Aorta (tissue), 5 donors: ENCODE data around the gene THSD7A. TPM values are rescaled to one million over a fixed set of nuclear protein-coding genes. Genes with fewer than 3 reads are reported as not detected.

ENCODE experiments used
- ATAC-seq: fragments of 200-7000 bp; cut with Tn5 transposase; one replicate; pipeline ENCODE4 v1.9.1; 2022; ENCODE audit warnings: moderate library complexity; ENCODE audit not compliant: low FRiP score
- DNase-seq, 2 donors: peaks; one replicate each; pipeline ENCODE4 v3.0.0-alpha.2; 2020
- H3K27ac ChIP-seq, 2 donors: one replicate each; pipeline ENCODE4 v1.5.1; 2013; ENCODE audit warnings: low read length in 2 of 2, mild to moderate bottlenecking in 2 of 2, moderate library complexity in 2 of 2, control low read depth in 1 of 2, inconsistent platforms in 1 of 2, low read depth in 1 of 2
- H3K27me3 ChIP-seq, 2 donors: one replicate each; pipeline ENCODE4 v1.6.1; 2013; ENCODE audit warnings: control low read depth in 1 of 2, low read length in 1 of 2, mild to moderate bottlenecking in 1 of 2, moderate library complexity in 1 of 2; ENCODE audit not compliant: insufficient read depth in 2 of 2, control insufficient read depth in 1 of 2
- H3K36me3 ChIP-seq, 2 donors: one replicate each; pipeline ENCODE4 v1.6.1; 2013; ENCODE audit warnings: control low read depth in 1 of 2, low read length in 1 of 2, mild to moderate bottlenecking in 1 of 2; ENCODE audit not compliant: insufficient read depth in 2 of 2, control insufficient read depth in 1 of 2
- H3K4me1 ChIP-seq, 2 donors: one replicate each; pipeline ENCODE4 v1.6.1; 2013; ENCODE audit warnings: low read length in 2 of 2, control low read depth in 1 of 2, mild to moderate bottlenecking in 1 of 2, moderate library complexity in 1 of 2; ENCODE audit not compliant: insufficient read depth in 2 of 2, control insufficient read depth in 1 of 2
- H3K4me3 ChIP-seq, 2 donors: one replicate each; pipeline ENCODE4 v1.5.1; 2013; ENCODE audit warnings: low read length in 2 of 2, control low read depth in 1 of 2, mild to moderate bottlenecking in 1 of 2
- H3K9me3 ChIP-seq: one replicate; pipeline ENCODE4 v1.6.1; 2013; ENCODE audit warnings: mild to moderate bottlenecking, low read length; ENCODE audit not compliant: control insufficient read depth
- WGBS, 2 donors: extraction: QIAGEN DNeasy Blood & Tissue Kit; methylation state at CpG; one replicate each; pipeline ENCODE4 v1.1.7; 2013; 5-methylcytosine and 5-hydroxymethylcytosine counted together
- intact Hi-C, 2 donors: fragments of 100-400 bp; cut with DNase I; formaldehyde crosslinking; loops; one replicate each; pipeline versions ENCODE4 v1.14.2 to v1.15.0; 2022
- polyA plus RNA-seq, 2 donors: library from polyadenylated mRNA; stranded (reverse); fragments of 200-250 nt; gene quantifications; one replicate each; pipeline ENCODE4 v1.2.3, GENCODE V29; 2013
- total RNA-seq, 2 donors: library from RNA; stranded (reverse); fragmentation: NEBNext Ultra II Directional; extraction: Animal tissue kit (Norgen Biotek cat#: 25700); gene quantifications; one replicate each; pipeline ENCODE4 v1.2.1, GENCODE V29; 2021
- donor health status: healthy with polysubstance abuse.
- donor health status: Bipolar disorder and iron deficiency.
- donor health status: DM: no; HTN: no; CAD: no.
- donor health status: DM: no; HTN: no; CAD: no.
- donor health status: DM: yes; HTN: yes; CAD: no.

Gene THSD7A
- total and polyA plus RNA-seq, 4 donors = 0.03 to 20.0 (median 12.1) TPM; not detected in 1

- Histone ChIP-seq H3K27me3 (no peaks in the 10 kb centered on the region), H3K9me3 (no peaks in the 10 kb centered on the region), H3K27ac (no peak overlapping the region), H3K36me3 (no peaks in the 10 kb centered on the region), H3K4me1 (no peaks in the 10 kb centered on the region), H3K4me3 (no peak overlapping the region)
- WGBS, 2 donors = 78 to 89% methylated on average over 3 of the region's 3 CpGs
- ATAC-seq (no peak), DNase-seq (no peak)
- intact Hi-C loops = no loop called here
Measured at GRCh38 chr7:11516328-11516727, 315.7 kb downstream of the THSD7A start.

GRCh38 chr7:11513460-11513859, 318.5 kb downstream of the THSD7A start:
- ATAC-seq (no peak), DNase-seq (no peak)
- Histone ChIP-seq H3K4me3 (no peak overlapping the region), H3K4me1 (no peaks in the 10 kb centered on the region), H3K9me3 (no peaks in the 10 kb centered on the region), H3K27me3 (no peaks in the 10 kb centered on the region), H3K27ac (no peak overlapping the region), H3K36me3 (no peaks in the 10 kb centered on the region)
- intact Hi-C loops = no loop called here
- 31 to 32% methylated on average over 1 of the region's 1 CpG for WGBS, 2 donors

GRCh38 chr7:11507929-11508328, 324.1 kb downstream of the THSD7A start:
- ATAC-seq = no peak
- no peak for DNase-seq
- Histone ChIP-seq H3K4me3 (no peak overlapping the region), H3K9me3 (no peaks in the 10 kb centered on the region), H3K4me1 (no peaks in the 10 kb centered on the region), H3K27ac (no peak overlapping the region), H3K36me3 (no peaks in the 10 kb centered on the region), H3K27me3 (no peaks in the 10 kb centered on the region)
- WGBS, 2 donors = 82 to 88% methylated on average over 1 of the region's 1 CpG
- intact Hi-C loops = no loop called here

- no peak for DNase-seq
- Histone ChIP-seq H3K27me3 (no peaks in the 10 kb centered on the region), H3K27ac (no peak overlapping the region), H3K4me1 (no peaks in the 10 kb centered on the region), H3K36me3 (no peaks in the 10 kb centered on the region), H3K9me3 (no peaks in the 10 kb centered on the region), H3K4me3 (no peak overlapping the region)
- intact Hi-C loops = no loop called here
- ATAC-seq = no peak
Measured at GRCh38 chr7:11506417-11506816, 325.6 kb downstream of the THSD7A start.

- H3K9me3 ChIP-seq = no peaks in the 10 kb centered on the region
- DNase-seq = no peak
- WGBS, 2 donors = 76 to 77% methylated on average over 3 of the region's 3 CpGs
- no peak overlapping the region for H3K4me3 ChIP-seq
- no peak for ATAC-seq
- H3K36me3 ChIP-seq = no peaks in the 10 kb centered on the region
- intact Hi-C loops = no loop called here
- no peaks in the 10 kb centered on the region for H3K4me1 ChIP-seq
- H3K27me3 ChIP-seq = no peaks in the 10 kb centered on the region
- no peak overlapping the region for H3K27ac ChIP-seq
Measured at GRCh38 chr7:11505471-11505985, 326.5 kb downstream of the THSD7A start.

GRCh38 chr7:11492307-11492706, 339.7 kb downstream of the THSD7A start:
- no peak overlapping the region for H3K27ac ChIP-seq
- DNase-seq = no peak
- no peaks in the 10 kb centered on the region for H3K4me1 ChIP-seq
- no peaks in the 10 kb centered on the region for H3K27me3 ChIP-seq
- WGBS, 2 donors = 49 to 60% methylated on average over 1 of the region's 1 CpG
- H3K36me3 ChIP-seq = no peaks in the 10 kb centered on the region
- no peak for ATAC-seq
- H3K9me3 ChIP-seq = no peaks in the 10 kb centered on the region
- no peak overlapping the region for H3K4me3 ChIP-seq
- intact Hi-C loops = no loop called here

GRCh38 chr7:11491811-11492210, 340.2 kb downstream of the THSD7A start:
- Histone ChIP-seq H3K4me1 (no peaks in the 10 kb centered on the region), H3K9me3 (no peaks in the 10 kb centered on the region), H3K4me3 (no peak overlapping the region), H3K27me3 (no peaks in the 10 kb centered on the region), H3K36me3 (no peaks in the 10 kb centered on the region), H3K27ac (no peak overlapping the region)
- intact Hi-C loops = no loop called here
- DNase-seq (no peak), ATAC-seq (no peak)
- WGBS, 2 donors = 87 to 90% methylated on average over 4 of the region's 4 CpGs

- H3K36me3 ChIP-seq = no peaks in the 10 kb centered on the region
- ATAC-seq (no peak), DNase-seq (no peak)
- H3K4me1 ChIP-seq = no peaks in the 10 kb centered on the region
- no peaks in the 10 kb centered on the region for H3K27me3 ChIP-seq
- no peak overlapping the region for H3K4me3 ChIP-seq
- H3K9me3 ChIP-seq = no peaks in the 10 kb centered on the region
- no peak overlapping the region for H3K27ac ChIP-seq
- intact Hi-C loops = no loop called here
Measured at GRCh38 chr7:11489280-11489679, 342.7 kb downstream of the THSD7A start.

- WGBS, 2 donors = 31 to 50% methylated on average over 2 of the region's 2 CpGs
- Histone ChIP-seq H3K4me3 (no peak overlapping the region), H3K27me3 (no peaks in the 10 kb centered on the region), H3K27ac (no peak overlapping the region), H3K4me1 (no peaks in the 10 kb centered on the region), H3K9me3 (no peaks in the 10 kb centered on the region), H3K36me3 (no peaks in the 10 kb centered on the region)
- DNase-seq (no peak), ATAC-seq (no peak)
- intact Hi-C loops = no loop called here
Measured at GRCh38 chr7:11486271-11486670, 345.7 kb downstream of the THSD7A start.
